ENCODE data around the gene TAPT1.

The TAPT1 gene

GRCh38 chr4:16126714-16127113, 99.6 kb downstream of the TAPT1 start:
- no peak for TF ChIP-seq CTCF (IDR thresholded peaks at IDR 0.05; ENCODE audit: low read depth, low read length, missing control alignments)
- in situ Hi-C loops (cut with HindIII; ENCODE audit: low sequenced_read_pairs), result no loop called here
- DNase-seq (ENCODE audit: low read depth), result no peak
- H3K4me3 ChIP-seq (ENCODE audit: low read depth, low read length), result no peak overlapping the region

DNA sequence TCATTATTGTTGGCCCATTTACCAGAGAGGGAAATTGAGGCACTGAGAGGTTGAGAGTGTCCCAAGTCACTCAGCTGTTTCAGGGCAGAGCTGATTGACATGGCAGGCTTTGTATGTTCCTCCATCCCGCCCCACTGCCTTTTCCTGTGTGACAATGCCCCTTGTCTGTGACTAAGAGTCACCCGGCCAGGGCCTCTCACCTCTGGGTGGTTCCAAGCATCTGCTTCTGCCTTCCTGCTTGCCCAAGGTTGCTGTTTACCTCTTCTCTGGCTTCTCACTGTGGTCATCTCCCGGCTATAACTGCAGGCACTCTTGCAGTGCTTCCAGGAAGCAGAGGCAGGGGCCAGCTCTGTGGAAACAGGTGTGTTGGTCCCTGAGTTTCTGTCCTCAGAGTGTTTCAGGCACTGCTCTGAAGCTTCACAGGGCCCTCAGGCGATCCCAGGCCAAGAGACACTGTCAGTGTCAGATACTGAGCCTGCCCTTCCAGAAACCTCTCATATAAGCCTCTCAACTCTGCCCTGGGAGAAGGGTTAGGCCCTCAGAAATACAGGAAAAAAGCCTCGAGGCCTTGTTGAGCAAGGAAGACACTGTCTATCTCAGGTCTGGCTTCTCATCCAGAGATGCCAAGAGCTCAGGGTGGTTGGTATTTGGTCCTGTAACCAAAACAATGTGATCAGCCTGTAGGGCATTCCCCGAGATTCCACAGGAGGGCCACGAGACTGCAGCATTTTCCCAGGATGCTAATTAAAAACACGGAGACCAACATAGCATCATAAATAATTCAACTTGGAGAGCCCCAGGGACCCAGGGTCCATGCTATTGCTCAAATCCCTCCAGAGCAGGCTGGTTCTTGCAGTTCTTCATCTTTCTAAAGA, 100.5 kb downstream of the TAPT1 start:
- no peak for DNase-seq (ENCODE audit: low read depth)
- peak; percentile 12 for TF ChIP-seq CTCF (IDR thresholded peaks at IDR 0.05; ENCODE audit: low read depth, low read length, missing control alignments)
- no peak overlapping the region for H3K4me3 ChIP-seq (ENCODE audit: low read depth, low read length)
- in situ Hi-C loops (cut with HindIII; ENCODE audit: low sequenced_read_pairs), result no loop called here

DNA sequence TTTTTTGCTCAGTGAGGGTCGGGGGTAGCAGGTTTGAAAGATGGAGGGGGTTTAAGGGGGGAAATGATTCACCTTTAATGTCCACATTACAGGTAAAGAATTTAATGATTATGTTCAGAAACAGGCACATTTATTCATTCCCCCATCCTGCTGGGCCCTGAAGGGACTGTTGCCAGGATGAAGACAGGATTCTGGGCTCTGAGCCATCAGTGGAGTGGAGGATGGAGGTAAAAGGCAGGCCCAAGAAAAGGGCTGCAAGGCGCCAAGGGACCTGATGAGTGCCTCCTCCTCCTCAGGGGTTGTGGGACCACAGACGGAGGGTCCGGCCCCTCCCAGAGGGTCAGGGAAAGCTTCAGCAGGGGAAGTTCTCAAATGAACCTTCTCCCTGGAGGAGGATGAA, 102.0 kb downstream of the TAPT1 start:
- no peak for TF ChIP-seq CTCF (IDR thresholded peaks at IDR 0.05; ENCODE audit: low read depth, low read length, missing control alignments)
- in situ Hi-C loops (cut with HindIII; ENCODE audit: low sequenced_read_pairs), result no loop called here
- H3K4me3 ChIP-seq (ENCODE audit: low read depth, low read length), result no peak overlapping the region
- no peak for DNase-seq (ENCODE audit: low read depth)

DNA sequence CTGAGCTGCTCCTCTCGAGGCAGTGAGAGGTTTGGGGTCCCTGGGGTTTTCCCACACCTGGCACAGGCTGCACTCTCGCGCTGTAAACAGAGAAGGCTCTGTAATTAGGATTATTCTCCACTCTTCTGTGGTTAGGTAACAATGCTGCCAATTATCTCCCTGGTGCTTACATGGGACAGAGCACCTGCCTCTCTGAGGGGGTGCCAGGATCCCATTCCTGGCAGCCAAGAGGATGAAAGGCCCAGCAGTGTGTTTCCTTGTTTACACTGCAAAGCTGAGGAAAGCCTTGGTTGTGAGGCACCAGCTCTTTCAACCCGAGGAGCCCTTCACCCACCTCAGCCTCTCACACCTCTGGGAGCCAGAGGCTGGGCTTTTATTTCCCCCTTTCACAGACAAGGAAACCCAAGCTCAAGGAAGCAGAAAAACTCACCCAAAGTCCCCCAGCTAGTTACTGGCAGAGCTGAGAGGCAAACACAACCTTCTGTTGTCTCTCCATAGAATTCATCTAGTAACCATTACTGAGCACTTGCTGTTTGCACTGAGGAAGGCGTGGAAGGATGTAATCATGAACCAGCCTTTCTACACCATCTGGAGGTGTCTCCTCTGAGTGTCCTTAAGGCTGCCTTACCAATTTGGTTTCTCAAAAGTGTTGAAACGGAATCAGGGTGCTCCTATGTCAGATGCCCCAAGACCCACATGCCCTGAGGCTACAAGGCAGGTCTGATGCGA, 102.8 kb downstream of the TAPT1 start:
- H3K4me3 ChIP-seq (ENCODE audit: low read depth, low read length), result no peak overlapping the region
- no peak for TF ChIP-seq CTCF (IDR thresholded peaks at IDR 0.05; ENCODE audit: low read depth, low read length, missing control alignments)
- DNase-seq (ENCODE audit: low read depth), result no peak
- in situ Hi-C loops (cut with HindIII; ENCODE audit: low sequenced_read_pairs), result no loop called here

DNA sequence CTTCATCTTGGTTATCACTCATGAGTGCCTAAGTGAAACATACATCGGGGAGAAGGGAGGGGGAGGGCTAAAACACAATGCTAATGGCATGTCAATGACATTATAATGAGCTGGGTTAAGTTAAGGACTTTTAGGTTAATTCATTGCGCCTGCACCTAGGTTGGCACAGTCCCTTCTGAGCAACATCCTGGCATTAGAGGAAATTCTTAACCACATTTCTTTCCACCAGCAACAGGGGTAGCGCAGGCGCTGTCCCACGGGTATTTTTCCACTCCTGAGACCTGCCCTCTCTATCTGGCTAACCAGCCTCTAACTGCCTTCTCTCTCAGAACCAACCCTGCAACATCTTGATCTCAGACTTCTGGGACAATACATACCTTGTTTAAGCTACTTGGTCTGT, 103.5 kb downstream of the TAPT1 start:
- TF ChIP-seq CTCF (IDR thresholded peaks at IDR 0.05; ENCODE audit: low read depth, low read length, missing control alignments), result no peak
- H3K4me3 ChIP-seq (ENCODE audit: low read depth, low read length), result no peak overlapping the region
- no peak for DNase-seq (ENCODE audit: low read depth)
- in situ Hi-C loops (cut with HindIII; ENCODE audit: low sequenced_read_pairs), result no loop called here

DNA sequence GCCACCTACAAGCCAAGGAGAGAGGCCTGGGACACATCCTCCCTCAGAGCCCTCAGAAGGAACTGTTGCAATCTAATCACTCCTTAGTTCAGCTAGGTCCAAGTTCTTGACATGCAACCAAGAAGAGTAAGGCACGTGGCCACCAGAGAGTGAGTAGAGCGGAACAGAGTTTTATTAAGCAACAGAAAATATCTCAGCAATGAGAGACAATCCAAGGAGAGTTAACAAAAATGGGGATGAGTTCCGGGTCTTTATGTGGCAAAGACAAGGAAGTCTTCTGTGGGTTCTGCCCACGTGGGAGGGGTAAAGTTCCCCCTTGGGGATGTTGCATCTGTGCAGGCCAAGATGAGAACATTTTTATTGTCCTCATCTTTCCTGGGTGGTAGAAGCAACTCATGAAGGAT, 104.0 kb downstream of the TAPT1 start:
- in situ Hi-C loops (cut with HindIII; ENCODE audit: low sequenced_read_pairs), result no loop called here
- no peak for TF ChIP-seq CTCF (IDR thresholded peaks at IDR 0.05; ENCODE audit: low read depth, low read length, missing control alignments)
- no peak overlapping the region for H3K4me3 ChIP-seq (ENCODE audit: low read depth, low read length)
- no peak for DNase-seq (ENCODE audit: low read depth)

All from astrocyte of the cerebellum (primary cell).